HG03175 (cell line): Measurements from ENCODE around the gene COLEC11.
"Not testable (repeated sequence)": the region's sequence is repeated elsewhere in the genome, so short reads cannot be mapped to it uniquely, and the experiment has no call there.

ENCODE experiments used
- ATAC-seq: cut with Tn5 transposase; IDR thresholded peaks from one replicate; pipeline ENCODE4 v1.9.1; 2021; ENCODE audit warnings: mild to moderate bottlenecking, moderate library complexity; ENCODE audit not compliant: unreplicated experiment

The COLEC11 gene

DNA sequence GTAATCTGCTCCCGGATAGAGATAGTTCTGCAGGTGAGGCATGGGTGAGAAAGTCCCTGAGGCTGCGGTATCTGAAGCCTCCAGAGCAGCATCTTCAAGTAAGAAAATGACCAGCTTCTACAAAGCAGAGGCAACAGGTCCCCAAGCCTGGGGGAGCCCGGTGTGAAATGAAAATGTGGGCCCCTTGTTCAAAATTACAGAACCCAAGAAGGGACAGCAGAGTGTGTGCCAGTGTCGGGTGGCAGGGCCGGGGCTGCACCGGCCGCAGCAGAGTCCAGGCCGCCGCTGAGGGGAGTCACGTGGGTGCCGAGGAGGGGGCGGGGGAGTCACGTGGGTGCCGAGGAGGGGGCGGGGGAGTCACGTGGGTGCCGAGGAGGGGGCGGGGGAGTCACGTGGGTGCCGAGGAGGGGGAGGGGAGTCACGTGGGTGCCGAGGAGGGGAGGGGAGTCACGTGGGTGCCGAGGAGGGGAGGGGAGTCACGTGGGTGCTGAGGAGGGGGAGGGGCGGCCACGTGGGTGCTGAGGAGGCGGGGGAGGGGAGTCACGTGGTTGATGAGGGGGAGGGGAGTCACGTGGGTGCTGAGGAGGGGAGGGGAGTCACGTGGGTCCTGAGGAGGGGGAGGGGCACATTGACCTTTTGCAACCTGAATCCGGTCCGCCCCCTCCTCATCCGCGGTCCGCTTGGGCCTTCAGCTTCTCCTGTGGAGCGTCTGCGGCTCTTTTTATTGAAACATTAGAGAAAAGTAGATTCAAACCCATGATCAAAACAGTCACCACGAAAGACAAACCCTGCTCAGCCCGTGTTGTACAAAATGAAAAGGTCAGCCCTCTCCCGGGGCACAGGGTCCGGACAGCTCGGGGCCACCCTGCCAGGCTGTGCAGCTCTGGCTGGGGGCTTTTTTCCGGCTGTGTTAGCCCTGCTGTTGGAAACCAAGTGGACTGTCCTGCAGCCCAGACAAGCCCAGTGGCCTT is 10.4 kb downstream of the COLEC11 start:
- ATAC-seq, result no peak

DNA sequence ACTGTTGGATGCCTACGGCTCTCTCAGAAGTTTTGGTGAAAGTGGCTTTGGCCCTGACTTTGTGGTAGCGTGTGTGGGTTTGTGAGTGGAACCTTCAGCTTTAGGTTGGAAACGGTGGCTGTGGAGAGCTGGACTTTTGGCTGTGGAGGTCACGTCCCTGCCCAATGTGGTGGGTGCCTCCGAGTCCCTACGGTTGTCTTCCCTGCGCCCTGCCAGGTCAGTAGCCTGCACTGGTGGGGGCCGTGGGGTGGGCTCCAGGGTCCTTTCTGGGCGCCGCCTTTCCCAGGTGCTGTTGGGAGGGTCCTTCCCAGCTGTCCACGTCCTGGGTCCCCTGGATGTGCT is 11.1 kb downstream of the COLEC11 start:
- no peak for ATAC-seq

DNA sequence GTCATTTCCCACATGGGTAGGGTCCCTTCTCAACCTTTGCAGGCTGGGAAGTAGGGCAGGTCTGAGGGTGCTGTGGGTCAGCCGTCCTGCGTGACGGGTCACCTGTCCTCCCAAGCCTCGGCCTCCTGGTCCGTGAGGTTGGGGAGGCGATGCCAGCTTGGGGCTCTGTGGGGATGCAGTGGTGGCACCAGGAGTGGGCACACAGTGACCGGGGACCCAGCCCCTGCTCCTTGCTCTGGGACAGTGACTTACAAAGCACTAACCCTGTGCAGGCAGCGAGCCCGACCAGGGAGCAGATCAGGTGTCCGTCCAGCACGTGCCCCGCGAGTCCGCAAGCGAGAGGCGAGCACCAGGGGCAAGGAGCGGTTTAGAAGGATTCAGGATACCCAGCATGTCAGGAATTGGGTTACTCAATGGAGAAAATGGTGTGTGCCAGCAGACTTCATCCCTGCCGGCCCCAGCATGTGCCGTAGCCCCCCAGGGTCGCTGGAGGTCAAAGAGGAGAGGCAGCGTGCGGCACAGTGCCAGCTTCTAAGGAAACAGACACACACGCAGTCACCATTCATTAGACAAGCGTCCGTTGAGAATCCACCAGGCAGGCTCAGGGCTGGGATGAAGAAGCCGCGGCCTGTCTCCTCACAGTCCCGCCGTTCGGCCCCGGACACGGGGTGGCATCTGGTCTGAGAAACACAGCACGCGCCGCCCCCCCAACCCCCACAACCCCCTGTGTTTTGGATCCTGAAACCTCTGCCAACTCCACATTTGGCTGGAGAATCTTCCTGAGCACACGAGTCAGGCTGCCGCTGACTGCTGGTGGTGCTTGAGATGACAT is 11.7 kb downstream of the COLEC11 start:
- no peak for ATAC-seq

GRCh38 chr2:3608373-3609278 is 13.7 kb downstream of the COLEC11 start:
- no peak for ATAC-seq

DNA sequence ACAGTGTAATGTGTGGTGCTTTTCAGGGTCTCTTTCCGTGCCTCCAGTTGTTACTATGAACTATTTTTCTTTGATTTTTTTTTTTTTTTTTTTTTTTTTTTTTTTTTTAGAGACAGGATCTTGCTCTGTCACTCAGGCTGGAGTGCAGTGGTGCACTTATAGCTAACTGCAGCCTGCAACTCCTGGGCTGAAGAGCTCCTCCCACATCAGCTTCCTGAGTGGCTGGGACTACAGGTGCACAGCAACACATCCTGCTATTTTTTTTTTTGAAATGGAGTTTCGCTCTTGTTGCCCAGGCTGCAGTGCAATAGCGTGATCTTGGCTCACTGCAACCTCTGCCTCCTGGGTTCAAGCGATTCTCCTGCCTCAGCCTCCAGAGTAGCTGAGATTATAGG is 14.4 kb downstream of the COLEC11 start:
- ATAC-seq, result peak; percentile 43

- no peak for ATAC-seq
Measured at GRCh38 chr2:3610415-3610814, 15.5 kb downstream of the COLEC11 start.

- ATAC-seq, result no peak
Measured at GRCh38 chr2:3610881-3611505, 16.1 kb downstream of the COLEC11 start.

DNA sequence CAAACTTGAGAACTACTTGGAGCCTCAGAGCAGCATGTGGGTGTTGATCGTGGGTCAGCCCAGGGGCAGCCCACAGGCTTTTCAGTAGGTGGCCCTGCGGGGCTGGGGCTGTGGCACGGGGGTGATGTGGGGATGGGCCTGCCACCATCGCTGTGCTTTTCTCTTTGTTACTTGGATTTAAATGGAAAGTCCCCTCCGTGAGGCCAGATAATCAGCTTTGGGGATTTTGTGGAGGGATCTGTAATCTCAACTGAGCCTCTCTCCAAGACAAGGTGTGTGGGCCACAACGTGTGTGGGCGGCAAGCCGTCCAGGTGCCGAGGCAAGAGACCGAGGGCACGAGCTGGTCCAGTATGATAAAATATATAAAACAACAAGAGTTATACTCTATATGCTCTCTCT is 16.7 kb downstream of the COLEC11 start:
- ATAC-seq, result no peak

DNA sequence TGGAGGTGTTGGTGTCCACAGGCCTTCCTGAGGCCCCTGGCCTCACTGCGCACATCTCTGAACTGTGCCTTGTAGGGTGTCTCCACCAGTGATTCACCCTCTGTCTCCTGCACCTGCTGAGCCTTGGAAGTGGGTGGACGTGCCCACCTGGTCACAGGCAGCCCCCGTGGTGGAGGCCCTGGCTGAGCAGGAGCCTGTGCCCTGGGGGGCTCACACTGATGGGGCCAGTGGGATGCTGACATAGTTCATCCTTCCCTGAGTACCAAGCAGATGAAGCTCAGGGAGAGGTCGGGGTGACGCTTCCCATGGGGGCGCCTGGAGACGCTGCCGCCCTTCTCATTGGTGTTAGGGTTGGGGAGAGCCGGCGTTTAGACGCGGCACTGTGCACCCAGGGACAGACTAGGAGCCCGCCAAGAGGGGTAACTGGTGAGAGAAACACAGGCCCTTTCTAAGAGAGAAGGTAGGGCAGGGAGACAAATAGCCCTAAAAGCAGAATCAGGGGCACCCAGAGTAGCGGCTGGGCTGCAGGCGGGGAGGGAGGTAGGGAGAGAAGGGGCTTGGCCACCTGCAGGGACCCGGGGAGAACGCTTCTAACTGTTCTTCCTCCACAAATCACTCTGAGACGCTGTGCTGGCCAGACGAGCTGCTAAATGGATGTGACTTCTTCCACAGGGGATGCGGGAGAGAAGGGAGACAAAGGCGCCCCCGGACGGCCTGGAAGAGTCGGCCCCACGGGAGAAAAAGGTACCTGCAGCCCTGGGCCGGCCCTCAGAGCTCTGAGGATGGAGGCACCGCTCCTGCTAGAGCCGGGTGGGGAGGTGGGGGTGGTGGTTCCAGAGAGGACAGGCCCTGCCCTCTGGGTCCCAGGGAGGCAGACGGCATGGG is 18.0 kb downstream of the COLEC11 start:
- no peak for ATAC-seq

- no peak for ATAC-seq
Measured at GRCh38 chr2:3613524-3613905, 18.6 kb downstream of the COLEC11 start.

GRCh38 chr2:3614743-3615142 is 19.8 kb downstream of the COLEC11 start:
- ATAC-seq, result not testable (repeated sequence)

- ATAC-seq, result not testable (repeated sequence)
Measured at GRCh38 chr2:3615541-3616200, 20.8 kb downstream of the COLEC11 start.

GRCh38 chr2:3616435-3617197 is 21.7 kb downstream of the COLEC11 start:
- ATAC-seq, result not testable (repeated sequence)

DNA sequence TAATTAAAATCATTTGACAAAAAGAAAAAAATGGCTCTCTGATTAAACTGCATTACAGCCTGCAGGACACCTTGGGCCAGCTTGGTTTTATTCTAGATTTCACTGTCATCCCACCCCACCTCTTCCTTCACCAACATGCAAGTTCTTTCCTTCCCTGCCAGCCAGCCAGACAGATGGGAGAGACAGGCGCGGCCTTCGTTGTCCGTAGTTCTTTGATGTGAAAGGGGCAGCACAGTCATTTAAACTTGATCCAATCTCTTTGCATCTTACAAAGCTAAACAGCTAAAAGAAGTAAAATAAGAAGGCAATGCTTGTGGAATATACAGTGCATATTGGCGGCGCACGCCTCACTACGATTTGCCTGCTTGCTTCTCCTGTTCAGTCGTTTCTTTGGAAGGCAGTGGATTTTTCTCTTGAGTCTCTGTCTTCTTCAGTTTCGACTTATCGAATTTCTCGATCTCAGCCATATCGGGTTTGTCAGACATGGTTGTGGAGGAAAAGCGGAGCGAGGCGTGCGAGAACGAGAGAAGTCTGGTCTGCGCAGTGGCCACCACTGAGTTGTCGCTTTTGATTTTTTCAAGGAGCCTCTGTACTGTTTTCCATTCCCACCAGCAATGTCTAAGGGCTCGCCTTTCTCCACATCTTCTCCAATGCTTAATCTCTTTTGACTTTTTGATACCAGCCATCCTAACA is 22.4 kb downstream of the COLEC11 start:
- no peak for ATAC-seq

- ATAC-seq, result no peak
Measured at GRCh38 chr2:3618367-3618766, 23.5 kb downstream of the COLEC11 start.

GRCh38 chr2:3619033-3619432 is 24.1 kb downstream of the COLEC11 start:
- no peak for ATAC-seq

DNA sequence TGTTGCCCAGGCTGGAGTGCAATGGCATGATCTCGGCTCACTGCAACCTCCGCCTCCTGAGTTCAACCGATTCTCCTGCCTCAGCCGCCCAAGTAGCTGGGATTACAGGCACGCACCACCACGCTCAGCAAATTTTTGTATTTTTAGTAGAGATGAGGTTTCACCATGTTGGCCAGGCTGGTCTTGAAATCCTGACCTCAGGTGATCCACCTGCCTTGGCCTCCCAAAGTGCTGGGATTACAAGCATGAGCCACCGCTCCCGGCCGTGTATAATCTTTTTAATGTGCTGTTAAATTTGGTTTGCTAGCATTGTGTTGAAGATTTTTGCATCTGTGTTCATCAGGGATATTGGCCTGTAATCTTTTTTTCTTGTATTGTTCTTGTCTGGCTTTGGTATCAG is 24.7 kb downstream of the COLEC11 start:
- not testable (repeated sequence) for ATAC-seq

GRCh38 chr2:3620834-3621233 is 25.9 kb downstream of the COLEC11 start:
- no peak for ATAC-seq
